Measurements from ENCODE around the gene CYP4X1. TPM values are rescaled to one million over a fixed set of nuclear protein-coding genes. Genes with fewer than 3 reads are reported as not detected.

Gene CYP4X1
- total RNA-seq = 1.3 and 2.1 TPM in 2 replicates

GRCh38 chr1:47023268-47024140 lies at the start of gene CYP4X1:
Gene CYP4X1, plus strand, starts transcription at chr1:47023669. Its CDS starts 149 bp downstream, at chr1:47023818.

DNA sequence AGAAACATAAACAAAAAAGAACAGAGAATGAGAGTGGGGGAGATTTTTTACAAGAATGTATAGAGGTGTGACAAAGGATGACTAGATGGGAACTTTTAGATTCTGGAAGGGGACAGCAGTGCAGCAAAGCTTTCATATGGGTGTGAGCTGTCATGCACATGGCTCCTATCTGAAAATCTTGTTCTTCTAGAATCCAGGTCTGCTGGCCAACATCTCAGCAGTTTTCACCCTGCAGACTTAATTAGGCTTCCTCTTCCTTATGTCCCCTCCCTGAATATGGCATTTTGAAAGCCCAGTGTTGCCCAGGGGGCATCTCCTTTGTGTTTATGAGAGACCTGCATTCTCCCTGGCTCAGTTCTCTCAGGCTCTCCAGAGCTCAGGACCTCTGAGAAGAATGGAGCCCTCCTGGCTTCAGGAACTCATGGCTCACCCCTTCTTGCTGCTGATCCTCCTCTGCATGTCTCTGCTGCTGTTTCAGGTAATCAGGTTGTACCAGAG lies 43.7 kb downstream of the CYP4X1 start, which contains the start of gene CYP4Z1:
TSS of gene CYP4Z1 (plus strand) at position 135 of the 498 bp plus-strand sequence. CDS start at position 395, 260 bp downstream.

Small RNAs within 50 kb of the gene (small RNA-seq; reads per million reads assigned to genes)
- not detected for gene CYP4A27P
- gene CYP4A43P = not detected
- gene CYP4A44P = not detected

Other genes starting within 250 kb of the CYP4X1 start
- gene CYP4B1, start 224.6 kb upstream of the CYP4X1 start, total RNA-seq = not detected in 2 replicates
- gene CYP4A11, start 82.2 kb upstream of the CYP4X1 start, total RNA-seq = not detected in 2 replicates
- under 0.01 TPM in 1 of 2 replicates, not detected in the other for gene CYP4Z1, start 43.6 kb downstream of the CYP4X1 start, total RNA-seq
- not detected in 2 replicates for gene CYP4A22, start 113.8 kb downstream of the CYP4X1 start, total RNA-seq
- 0.26 TPM in 1 of 2 replicates, not detected in the other for gene PDZK1IP1, start 166.4 kb downstream of the CYP4X1 start, total RNA-seq
- 0.22 TPM in 1 of 2 replicates, not detected in the other for gene TAL1, start 208.6 kb downstream of the CYP4X1 start, total RNA-seq